GM19351 (cell line): ENCODE data around the gene ICA1.
A peak's percentile ranks its signal among the peaks of the same experiment; 100 is the strongest.
"Not testable (repeated sequence)": the region's sequence is repeated elsewhere in the genome, so short reads cannot be mapped to it uniquely, and the experiment has no call there.

Experiments
- ATAC-seq: cut with Tn5 transposase; IDR thresholded peaks from one replicate; pipeline ENCODE4 v1.9.1; 2021; ENCODE audit warnings: mild to moderate bottlenecking, moderate library complexity; ENCODE audit not compliant: unreplicated experiment

The ICA1 gene

DNA sequence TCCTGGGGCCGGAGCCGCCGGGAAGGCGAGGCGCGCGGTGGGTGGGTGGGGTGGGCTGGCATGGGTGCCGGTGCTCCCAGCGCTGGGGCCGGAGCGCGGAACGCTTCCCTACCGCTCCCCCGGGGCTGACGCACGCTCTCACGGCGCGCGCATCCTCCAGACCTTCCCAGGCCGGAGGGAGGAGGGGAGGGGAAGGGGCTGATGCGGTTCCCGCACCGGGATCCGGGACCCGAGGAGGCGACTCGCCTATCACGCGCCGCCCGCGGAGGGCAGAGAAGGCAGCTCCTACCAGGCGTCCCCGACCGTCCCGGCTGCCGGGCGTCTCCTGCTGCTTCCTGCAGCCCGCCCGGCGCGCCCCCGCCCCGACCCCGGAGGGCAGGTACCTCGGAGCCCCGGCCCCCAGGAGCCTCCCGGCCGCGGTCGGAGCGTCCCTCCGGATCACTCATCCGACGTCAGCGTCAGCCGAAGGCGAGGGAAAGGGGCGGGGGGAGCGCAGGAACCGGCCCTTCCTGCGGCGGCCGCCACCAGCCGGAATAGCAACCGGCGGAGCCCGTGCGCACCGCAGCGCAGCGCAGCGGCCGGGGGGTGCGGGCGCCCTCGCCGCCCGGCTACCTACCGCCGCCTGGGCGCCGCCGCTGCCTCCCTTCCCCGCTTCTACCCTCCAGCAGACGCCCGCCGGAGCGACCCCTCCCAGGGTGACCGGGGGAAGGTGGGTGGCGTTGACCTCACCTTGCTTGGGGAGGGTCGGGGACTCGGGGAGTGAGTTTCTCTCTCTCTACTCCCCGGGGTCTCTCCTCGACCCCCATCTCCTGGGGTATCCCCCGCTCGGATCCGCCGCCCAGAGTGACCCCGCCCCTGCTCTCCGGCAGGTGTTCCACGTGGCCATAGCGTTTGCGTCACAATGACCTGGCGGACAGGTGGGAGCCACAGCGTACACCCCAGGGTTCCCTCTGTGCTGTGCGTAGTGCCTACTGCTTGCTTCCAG, at the start of gene ICA1:
Gene ICA1 (minus strand): TSS at position 457 of the 985 bp plus-strand sequence. CDS start 26,241 bp downstream, outside the sequence.
- peak; percentile 70 for ATAC-seq

DNA sequence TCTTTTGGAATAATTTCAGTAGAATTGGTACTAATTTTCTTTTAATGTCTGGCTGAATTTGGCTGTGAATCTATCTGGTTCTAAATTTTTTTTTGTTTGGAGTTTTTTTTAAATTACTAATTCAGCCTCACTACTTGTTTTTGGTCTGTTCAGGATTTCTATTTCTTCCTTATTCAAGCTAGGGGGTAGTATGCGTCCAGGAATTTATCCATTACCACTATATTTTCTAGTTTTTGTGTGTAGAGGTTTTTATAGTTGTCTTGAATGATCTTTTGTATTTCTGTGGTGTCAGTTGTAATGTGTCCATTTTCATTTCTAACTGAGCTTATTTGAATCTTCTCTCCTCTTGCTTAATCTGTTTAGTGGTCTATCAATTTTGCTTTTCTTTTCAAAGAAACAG, 48.9 kb upstream of the ICA1 start:
- no peak for ATAC-seq

DNA sequence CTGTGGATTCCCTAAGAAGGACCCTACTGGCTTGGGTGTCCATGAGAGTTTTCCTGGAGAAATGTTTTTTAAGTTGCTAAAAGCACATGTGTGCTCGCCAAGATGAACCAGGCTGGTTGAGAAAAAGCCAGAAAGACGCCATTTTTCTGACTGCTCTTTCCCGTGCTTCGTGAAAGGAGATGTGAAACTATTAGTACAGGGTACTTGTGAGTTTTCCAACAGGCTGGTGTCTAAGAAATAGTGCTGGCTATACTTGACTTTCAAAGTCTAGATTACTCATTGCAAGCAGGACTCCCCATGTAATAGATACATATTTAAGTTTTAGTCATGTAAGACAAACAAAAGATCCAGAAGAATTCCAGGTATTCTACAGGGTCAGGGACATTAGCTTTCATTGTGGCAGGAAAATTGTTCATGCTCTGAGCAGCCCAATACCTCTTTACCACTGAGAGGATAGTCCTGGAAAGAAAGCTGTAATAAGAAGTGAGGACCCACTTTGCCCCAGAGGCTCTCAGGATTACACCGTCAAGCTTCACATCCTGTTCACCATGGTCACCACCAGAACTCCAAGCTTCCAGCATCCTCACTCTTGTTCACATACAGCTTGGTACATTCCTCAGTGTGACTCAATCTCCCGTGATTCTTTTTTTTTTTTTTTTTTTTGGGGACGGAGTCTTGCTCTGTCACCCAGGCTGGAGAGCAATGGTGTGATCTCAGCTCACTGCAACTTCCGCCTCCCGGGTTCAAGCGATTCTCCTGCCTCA, 43.8 kb upstream of the ICA1 start:
- peak; percentile 77 for ATAC-seq

DNA sequence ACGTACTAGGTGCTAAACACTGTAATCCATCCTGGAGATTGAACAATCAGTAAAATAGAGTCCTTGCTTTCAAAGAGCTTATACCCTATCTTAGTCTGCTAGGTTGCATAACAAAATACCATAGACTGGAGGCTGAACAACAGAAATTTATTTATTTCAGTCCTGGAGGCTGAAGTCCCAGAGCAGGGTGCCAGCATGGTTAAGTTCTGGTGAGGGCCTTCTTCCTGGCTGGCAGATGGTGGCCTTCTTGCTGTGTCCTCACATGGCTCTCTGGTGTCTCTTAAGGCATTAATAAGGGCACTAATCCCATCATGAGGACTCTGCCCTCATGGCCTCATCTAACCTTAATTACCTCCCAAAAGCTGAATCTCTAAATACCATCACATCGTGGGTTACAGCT, 43.1 kb upstream of the ICA1 start:
- no peak for ATAC-seq

DNA sequence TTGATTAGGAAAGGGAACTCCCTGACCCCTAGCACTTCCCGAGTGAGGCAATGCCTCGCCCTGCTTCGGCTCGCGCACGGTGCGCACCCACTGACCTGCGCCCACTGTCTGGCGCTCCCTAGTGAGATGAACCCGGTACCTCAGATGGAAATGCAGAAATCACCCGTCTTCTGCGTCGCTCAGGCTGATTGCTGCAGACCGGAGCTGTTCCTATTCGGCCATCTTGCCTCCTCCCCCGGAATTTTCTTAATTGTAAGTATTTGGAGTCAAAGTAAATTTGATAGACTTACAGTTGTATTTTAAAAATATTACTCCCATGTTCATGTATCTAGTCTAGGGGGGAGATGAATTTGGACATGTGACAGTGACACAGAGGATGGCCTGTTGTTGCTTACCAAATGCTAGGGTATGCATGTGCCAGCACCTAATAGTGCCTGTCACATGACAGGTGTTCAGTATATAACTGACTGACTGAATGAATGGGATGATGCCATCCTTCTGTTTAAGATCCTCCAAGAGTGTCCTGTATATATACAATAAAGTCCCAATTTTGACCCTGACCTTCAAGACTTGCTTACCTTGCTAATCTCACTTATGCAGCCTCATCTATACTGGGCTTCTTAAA, 42.0 kb upstream of the ICA1 start:
- ATAC-seq: no peak

DNA sequence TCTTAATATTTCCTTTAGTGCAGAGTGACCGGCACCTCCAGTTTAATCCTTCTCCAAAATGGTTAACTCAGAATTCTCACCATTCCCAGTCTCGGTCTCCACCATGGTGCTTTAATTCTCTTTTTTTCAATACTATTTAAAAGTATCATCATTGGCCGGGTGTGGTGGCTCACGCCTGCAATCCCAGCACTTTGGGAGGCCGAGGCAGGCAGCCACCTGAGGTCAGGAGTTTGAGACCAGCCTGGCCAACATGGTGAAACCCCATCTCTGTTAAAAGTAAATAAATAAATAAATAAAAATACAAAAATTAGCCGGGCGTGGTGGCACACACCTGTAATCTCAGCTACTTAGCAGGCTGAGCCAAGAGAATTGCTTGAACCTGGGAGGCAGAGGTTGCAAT, 35.1 kb upstream of the ICA1 start:
- ATAC-seq: not testable (repeated sequence)

DNA sequence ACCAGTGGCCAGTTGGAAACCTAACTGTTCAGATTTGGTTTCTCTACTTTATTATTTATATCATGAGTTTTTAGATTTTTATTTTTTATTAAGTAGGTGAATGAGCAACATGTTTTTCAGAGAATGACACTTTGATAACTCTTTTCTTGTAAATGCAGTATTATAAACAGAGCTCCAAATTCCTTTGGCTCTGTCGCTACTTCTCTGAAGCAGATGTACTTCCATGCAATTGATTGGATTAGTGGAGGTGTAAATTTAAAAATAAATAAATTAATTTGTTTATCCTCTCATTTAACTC, 34.3 kb upstream of the ICA1 start:
- peak; percentile 16 for ATAC-seq

DNA sequence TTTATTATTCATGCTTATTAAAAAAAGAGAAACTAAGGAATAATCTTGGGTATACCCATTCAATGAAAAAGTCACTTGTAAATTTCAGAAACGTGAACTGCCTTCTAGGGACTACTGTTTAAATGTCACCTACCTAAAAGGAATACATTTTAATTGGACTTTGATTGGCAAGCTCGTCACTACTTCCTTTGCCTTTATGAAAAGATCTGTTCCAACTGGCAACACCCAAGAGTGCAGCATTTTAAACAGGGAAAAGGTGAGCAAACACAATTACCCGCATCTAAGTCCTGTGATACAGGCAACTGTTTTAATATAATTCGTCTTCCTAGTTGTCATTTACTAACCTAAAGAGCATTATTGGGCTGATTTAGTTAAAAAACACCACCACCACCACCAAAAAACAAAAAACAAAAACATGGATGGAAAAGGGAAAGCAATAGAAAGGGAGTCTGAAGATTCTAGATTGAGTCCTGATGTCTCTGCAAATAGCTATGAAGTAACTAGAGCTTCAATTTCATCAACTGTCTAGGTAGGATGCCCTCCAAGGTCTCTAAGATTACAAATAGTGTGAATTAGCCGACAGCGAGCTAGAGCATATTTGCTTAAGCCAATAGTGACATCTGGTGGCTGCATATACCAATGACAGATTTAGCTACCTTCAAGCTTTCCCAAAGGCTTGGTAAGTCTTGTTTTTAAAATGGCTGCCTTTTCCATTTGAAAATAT, 33.8 kb upstream of the ICA1 start:
- ATAC-seq: peak; percentile 100

DNA sequence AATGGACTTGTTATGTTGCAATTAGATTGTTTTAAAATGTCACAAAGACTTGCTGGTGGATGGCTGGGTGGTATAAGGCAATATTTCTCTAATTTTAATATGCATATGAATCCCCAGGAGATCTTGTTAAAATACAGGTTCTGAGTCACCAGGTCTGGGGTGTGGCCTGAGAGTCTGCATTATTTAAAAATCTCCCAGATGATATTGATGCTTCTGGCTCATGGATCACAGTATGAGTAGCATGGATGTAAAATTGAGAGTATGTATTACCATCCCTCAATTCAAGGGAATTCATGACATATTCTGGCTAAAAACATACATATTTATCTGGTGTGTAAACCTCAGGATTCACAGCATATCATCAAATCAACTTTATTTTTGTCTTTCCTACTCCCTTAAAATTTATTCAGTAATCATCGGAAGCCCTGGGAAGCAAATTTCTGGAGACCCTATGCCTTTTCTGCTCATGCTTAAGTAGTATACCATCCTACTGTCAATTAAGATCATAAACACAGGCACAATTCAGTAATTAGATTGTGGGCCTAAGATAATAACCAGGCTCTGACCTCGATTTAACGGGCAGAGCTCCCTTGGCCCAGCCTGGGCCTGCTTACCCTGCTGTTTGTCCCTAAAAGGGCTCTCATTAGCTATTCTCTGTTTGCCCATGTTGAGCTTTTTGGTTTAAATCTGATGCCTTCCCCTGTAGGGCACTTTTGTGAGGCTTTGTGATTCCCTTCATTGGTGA, 29.6 kb upstream of the ICA1 start:
- no peak for ATAC-seq

DNA sequence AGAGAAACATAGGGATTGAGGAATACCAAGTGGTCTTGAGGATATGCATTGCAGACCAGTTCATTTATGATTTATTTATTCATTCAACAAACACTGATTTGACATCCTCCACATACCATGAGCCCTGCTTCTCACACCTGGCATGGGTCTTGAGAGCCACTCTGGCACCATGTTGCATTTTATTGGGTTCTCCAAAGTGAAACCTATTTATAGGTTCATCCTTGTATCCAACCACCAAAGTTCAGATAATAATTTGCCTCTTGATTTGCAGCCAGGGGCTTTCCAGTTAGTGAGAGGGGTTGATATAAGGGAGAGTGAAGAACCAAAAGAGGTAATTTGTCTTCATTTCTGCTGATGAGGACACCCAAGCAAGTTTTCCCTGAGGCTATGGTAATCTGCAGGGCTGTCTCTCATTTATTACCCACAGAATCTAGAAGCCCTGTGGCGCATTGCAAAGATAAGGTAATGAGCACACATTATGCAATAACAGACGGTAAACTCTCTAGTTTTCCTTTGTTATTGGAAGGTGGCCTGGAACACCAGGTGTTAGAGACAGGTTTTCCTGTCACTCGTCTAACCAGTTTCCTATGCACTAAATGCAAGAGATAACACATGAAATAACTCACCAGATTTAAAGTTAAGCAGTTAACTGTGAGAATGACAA, 28.8 kb upstream of the ICA1 start:
- no peak for ATAC-seq

DNA sequence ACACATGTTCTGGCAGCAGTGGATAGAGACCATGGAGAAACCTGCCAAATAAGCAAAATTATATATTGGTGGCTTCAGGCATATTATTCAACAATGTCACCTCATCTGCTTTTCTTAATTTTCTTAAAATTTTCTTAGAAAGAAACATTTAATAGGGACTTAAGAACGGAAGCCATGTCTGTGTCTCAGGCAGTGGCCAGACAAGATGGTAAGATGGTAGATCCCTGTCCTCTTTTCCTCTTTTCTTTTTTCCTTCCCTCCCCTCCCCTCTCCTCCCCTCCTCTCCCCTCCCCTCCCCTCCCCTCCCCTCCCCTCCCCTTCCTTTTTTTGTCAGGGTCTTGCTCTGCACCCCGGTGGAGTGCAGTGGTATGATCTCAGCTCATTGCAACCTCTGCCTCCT, 24.2 kb upstream of the ICA1 start:
- no peak for ATAC-seq

DNA sequence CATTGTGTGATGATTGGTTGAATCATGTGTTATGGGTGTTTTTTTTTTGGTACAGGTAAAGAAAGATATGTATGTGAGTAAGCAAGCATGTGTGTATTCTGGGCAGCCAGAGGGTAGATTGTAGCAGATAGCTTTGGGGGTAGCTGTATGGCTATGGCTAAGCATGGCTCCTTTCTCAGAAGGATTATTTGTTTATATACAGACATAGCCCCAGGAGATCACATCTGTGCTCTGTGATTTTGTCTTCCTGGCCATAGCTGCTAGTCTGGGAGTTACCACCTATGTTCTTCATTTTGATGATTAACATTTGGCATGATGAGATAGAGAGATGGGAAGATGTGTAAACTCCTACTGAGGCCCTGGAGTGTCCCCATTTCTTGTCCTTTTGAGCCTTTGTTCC, 23.2 kb upstream of the ICA1 start:
- no peak for ATAC-seq

DNA sequence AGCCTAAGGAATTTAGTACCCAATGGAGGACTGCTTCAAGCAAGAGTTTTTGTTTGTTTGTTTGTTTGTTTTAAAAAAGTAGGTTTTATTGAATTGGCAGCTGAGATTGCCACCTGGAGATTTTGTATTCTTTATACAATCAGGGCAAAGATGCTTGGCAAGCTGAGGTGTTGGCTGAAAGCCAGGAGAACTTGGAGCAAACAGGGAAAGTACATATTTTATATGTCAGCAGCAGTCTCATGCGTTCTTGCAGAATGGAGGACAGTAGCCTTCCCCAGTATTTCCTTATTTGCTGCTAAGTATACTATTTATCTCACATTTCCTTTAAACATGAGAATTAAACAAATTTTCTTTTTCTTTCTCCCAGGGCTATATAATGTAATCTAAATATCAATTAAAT, 22.6 kb upstream of the ICA1 start:
- no peak for ATAC-seq

DNA sequence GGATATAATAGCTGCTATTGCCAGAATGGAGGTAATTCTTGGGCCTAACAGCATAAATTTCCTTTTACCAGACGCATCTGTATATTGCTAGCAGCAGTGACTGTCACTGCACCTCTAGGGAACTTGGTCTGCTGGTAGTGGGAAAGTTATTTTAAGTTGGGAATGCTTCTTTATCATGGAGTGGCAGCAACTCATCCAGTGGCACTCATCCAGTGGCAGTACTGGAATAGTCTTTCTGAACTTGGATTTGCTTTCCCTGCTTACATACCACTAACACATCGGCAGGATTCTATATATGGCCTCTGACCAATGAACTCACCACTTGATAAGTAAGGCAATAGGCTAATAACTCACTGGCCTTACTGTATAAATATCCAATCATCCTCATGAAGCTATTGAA, 22.0 kb upstream of the ICA1 start:
- no peak for ATAC-seq

DNA sequence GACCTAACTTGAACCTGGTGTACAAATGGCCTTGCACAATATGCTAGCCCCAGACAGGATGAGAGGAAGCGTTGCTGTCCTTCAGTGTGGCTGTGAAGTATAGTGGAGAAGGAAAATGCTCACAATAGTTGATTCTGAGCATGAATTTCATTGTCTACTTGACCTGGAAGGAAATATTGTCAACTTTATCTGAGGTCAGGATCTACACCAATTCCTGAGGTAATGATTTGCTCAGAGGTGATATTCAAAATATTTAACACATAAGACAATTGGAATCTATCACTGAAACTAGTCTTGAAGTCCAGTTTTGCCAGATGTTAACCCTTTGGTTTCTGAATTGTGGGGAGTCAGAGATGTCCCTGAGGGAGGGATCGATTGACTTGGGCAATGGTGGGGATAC, 20.9 kb upstream of the ICA1 start:
- no peak for ATAC-seq

DNA sequence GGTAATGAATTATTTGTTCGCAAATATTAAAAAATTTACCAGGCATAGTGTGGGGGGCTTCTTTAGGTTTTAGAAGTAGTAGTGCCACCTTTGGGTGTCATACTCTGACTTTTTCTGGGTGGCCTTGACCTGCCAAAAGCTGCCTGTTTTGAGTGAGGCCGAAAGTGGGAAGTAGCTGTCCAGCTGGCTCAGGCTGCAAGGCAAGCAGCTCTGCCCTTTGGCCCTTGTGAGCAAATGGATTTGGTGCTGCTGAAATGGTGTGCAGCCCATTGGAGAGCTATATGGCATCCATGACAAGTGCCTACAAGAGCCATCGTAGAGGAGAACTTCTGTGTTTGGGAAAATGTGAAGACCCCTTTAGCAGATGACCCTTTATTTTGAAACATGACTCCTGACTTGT, 20.2 kb upstream of the ICA1 start:
- no peak for ATAC-seq

DNA sequence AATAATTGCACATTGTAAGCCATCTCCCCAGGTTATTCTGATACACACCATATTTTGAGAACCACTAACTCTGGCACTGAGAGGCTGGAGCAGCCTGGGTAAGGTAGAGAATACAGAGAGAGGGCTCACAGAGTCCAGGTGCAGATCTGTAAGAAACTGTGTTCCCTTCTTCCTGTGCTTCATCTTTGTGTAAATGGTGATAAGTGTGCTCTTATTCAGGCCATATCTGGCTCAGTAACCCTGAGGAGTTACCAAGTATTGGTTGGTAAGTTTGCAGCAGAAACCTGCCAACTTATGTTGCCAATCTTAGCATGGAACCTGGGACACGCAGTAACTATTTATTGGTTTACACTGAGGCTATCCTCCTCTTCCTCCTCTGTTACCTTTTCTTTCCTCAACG, 16.2 kb upstream of the ICA1 start:
- no peak for ATAC-seq

DNA sequence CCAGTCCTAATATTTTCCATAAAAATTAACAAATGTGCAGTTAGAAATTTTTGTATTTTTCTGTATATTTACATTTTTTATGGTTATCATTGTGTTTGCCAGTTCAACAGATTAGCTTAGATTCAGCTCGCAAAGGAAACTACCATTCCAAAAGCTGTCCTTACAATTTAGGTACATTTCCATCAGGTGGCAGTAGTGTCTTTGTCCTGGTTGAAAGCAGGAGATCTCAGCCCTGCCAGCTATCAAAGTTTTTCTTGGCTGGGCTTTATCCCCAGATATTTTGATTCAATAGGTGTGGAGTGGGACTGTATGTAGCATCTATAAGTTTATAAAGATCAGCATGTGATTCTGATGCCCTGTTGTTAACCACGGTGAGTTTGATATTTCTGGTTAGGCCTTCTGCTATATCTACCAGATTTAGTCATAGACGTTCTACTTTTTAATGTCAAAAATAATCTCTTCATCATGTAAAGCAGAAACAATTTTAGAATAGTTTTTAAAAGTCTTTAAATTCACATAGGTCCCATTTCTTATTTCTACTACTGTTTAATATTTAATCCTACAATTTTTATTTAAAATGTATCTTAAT, 15.5 kb upstream of the ICA1 start:
- no peak for ATAC-seq

DNA sequence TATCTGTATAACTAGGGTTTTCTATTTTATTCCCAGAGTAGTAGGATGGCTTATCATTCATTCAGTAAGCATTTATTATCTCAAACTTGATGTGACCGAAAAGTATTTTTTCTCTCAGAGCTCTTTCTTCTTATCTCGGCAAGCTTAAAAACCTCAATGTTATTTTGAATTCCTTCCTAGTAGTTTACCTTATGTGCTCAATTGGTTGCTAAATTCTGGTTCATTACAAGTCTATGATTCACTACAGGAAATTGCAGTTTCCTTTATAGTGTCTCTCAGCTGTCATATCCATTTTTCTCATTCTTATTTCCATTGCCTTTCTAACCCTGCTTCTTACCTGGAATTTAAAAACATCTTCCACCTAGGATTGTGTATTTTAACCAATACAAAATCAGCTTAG, 12.6 kb upstream of the ICA1 start:
- no peak for ATAC-seq

DNA sequence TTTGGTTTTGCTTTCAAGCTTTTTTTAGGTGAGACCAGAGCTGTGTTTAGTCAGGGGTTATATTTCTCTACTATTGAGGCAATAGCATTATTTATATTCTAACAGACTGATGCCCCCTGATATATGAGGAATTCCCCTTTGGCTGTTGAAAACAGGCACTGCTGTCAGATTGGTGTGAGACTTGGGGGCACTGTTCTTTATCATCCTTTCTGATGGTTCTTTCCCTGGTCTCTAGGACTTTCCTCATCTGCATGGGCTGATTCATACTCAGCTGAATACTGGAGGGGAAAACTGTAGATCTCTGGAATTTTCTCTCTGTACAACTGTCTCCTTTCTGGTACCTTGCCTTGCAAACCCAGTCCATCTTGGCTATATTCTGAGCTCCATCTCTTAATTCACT, 10.0 kb upstream of the ICA1 start:
- ATAC-seq: no peak
